ENCODE measurements around the gene EYS. TPM values are rescaled to one million over a fixed set of nuclear protein-coding genes. Genes with fewer than 3 reads are reported as not detected.
"Not testable (repeated sequence)": the region's sequence is repeated elsewhere in the genome, so short reads cannot be mapped to it uniquely, and the experiment has no call there.

Gene EYS
- total and polyA plus RNA-seq, 2 donors from 2014 or later = not detected

DNA sequence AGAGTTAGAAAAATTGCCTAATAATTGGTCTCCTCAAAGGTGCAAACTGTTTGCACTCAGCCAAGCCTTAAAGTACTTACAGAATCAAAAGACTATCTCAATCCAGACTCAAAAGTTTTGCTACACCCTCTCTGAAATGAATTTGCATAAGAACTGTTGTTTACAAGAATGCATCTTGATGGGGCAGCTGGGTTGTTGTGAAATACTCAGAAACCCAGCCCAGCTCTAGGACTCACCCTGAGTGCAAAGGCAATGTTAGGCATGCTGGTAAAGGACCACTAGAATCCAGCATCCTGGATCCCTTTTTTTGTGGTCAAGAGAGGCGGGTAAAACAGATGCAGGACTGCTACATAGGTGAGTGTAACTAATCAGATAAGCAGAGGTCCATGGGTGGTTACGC lies 700.2 kb downstream of the EYS start:
- Histone ChIP-seq H3K27ac (ENCODE audit: low read depth in 2 of 2, low read length in 2 of 2) (no peak overlapping the region), H3K9ac (ENCODE audit: low read length in 3 of 3) (no peak overlapping the region), H3K9me3 (ENCODE audit: control insufficient read depth in 2 of 3, insufficient read depth in 1 of 3, low read length in 3 of 3) (no peaks in the 10 kb centered on the region), H3K4me1 (ENCODE audit: control insufficient read depth in 2 of 3, insufficient read depth in 2 of 3, low read depth in 1 of 3, low read length in 3 of 3) (no peaks in the 10 kb centered on the region), H3K4me3 (ENCODE audit: low read length in 3 of 3) (no peak overlapping the region), H3K36me3 (ENCODE audit: control insufficient read depth in 2 of 3, insufficient read depth in 3 of 3, low read length in 3 of 3) (no peaks in the 10 kb centered on the region), H3K27me3 (ENCODE audit: control insufficient read depth, insufficient read depth, low read length) (no peaks in the 10 kb centered on the region)
- FAIRE-seq (no peak), DNase-seq (no peak)
- intact Hi-C loops (cut with DNase I) = no loop called here
- no peak for TF ChIP-seq CTCF (IDR thresholded peaks at IDR 0.05; ENCODE audit: borderline replicate concordance, extremely low read depth, insufficient read depth)

GRCh38 chr6:65004283-65004682 lies 702.7 kb downstream of the EYS start:
- FAIRE-seq (no peak), DNase-seq (no peak)
- Histone ChIP-seq H3K4me1 (ENCODE audit: control insufficient read depth in 2 of 3, insufficient read depth in 2 of 3, low read depth in 1 of 3, low read length in 3 of 3) (no peaks in the 10 kb centered on the region), H3K4me3 (ENCODE audit: low read length in 3 of 3) (no peak overlapping the region), H3K36me3 (ENCODE audit: control insufficient read depth in 2 of 3, insufficient read depth in 3 of 3, low read length in 3 of 3) (no peaks in the 10 kb centered on the region), H3K9me3 (ENCODE audit: control insufficient read depth in 2 of 3, insufficient read depth in 1 of 3, low read length in 3 of 3) (no peaks in the 10 kb centered on the region), H3K27ac (ENCODE audit: low read depth in 2 of 2, low read length in 2 of 2) (no peak overlapping the region), H3K9ac (ENCODE audit: low read length in 3 of 3) (no peak overlapping the region), H3K27me3 (ENCODE audit: control insufficient read depth, insufficient read depth, low read length) (no peaks in the 10 kb centered on the region)
- intact Hi-C loops (cut with DNase I) = no loop called here
- no peak for TF ChIP-seq CTCF (IDR thresholded peaks at IDR 0.05; ENCODE audit: borderline replicate concordance, extremely low read depth, insufficient read depth)

GRCh38 chr6:65002882-65003281 lies 704.1 kb downstream of the EYS start:
- H3K27me3 ChIP-seq (ENCODE audit: control insufficient read depth, insufficient read depth, low read length); DNase-seq; H3K4me3 ChIP-seq (ENCODE audit: low read length in 3 of 3); H3K9ac ChIP-seq (ENCODE audit: low read length in 3 of 3); H3K27ac ChIP-seq (ENCODE audit: low read depth in 2 of 2, low read length in 2 of 2); H3K36me3 ChIP-seq (ENCODE audit: control insufficient read depth in 2 of 3, insufficient read depth in 3 of 3, low read length in 3 of 3); H3K9me3 ChIP-seq (ENCODE audit: control insufficient read depth in 2 of 3, insufficient read depth in 1 of 3, low read length in 3 of 3); intact Hi-C loops (cut with DNase I); H3K4me1 ChIP-seq (ENCODE audit: control insufficient read depth in 2 of 3, insufficient read depth in 2 of 3, low read depth in 1 of 3, low read length in 3 of 3); FAIRE-seq: not testable (repeated sequence)

DNA sequence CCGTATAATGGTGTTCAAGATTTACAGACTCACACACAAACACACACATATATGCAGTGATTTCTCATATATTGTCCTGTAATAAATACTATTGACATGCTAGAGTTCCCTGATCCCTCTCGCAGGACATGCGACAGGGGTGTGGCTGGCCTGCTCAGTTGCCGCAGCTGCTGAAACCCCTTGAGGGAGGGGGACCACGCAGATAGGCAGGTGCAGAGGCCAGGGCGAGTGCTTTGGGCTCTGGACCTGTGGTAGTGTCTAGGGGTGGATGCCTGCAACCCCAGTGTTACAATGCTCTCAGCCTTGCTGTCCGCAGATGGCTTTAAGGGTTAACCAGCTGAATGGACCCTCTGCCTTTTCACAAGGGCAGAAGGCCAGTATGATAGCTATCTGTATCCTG lies 706.2 kb downstream of the EYS start:
- FAIRE-seq (no peak), DNase-seq (no peak)
- TF ChIP-seq CTCF (IDR thresholded peaks at IDR 0.05; ENCODE audit: borderline replicate concordance, extremely low read depth, insufficient read depth) = no peak
- Histone ChIP-seq H3K4me1 (ENCODE audit: control insufficient read depth in 2 of 3, insufficient read depth in 2 of 3, low read depth in 1 of 3, low read length in 3 of 3) (no peaks in the 10 kb centered on the region), H3K4me3 (ENCODE audit: low read length in 3 of 3) (no peak overlapping the region), H3K36me3 (ENCODE audit: control insufficient read depth in 2 of 3, insufficient read depth in 3 of 3, low read length in 3 of 3) (no peaks in the 10 kb centered on the region), H3K27me3 (ENCODE audit: control insufficient read depth, insufficient read depth, low read length) (no peaks in the 10 kb centered on the region), H3K9ac (ENCODE audit: low read length in 3 of 3) (no peak overlapping the region), H3K9me3 (ENCODE audit: control insufficient read depth in 2 of 3, insufficient read depth in 1 of 3, low read length in 3 of 3) (no peaks in the 10 kb centered on the region), H3K27ac (ENCODE audit: low read depth in 2 of 2, low read length in 2 of 2) (no peak overlapping the region)
- intact Hi-C loops (cut with DNase I) = no loop called here

Measured in kidney (tissue), 14 donors.